Measurements from ENCODE around the gene FNDC3B.

GRCh38 chr3:172158741-172159140, 119.4 kb downstream of the FNDC3B start:
- TF ChIP-seq CTCF (IDR thresholded peaks at IDR 0.05), result no peak
- no peak for TF ChIP-seq POLR2AphosphoS5 (IDR thresholded peaks at IDR 0.05; ENCODE audit: insufficient read depth in 1 of 2, low read depth in 1 of 2)
- TF ChIP-seq POLR2A (IDR thresholded peaks at IDR 0.05), result no peak

Data from vagina (tissue), 2 donors.